HG02840 (cell line): Measurements from ENCODE around the gene DHX38.
"Not testable (repeated sequence)": the region's sequence is repeated elsewhere in the genome, so short reads cannot be mapped to it uniquely, and the experiment has no call there.

Experiments
- ATAC-seq: cut with Tn5 transposase; IDR thresholded peaks from one replicate; pipeline ENCODE4 v1.9.1; 2021; ENCODE audit warnings: mild to moderate bottlenecking, moderate library complexity, moderate number of reproducible peaks; ENCODE audit not compliant: unreplicated experiment, low FRiP score

DHX38 gene

DNA sequence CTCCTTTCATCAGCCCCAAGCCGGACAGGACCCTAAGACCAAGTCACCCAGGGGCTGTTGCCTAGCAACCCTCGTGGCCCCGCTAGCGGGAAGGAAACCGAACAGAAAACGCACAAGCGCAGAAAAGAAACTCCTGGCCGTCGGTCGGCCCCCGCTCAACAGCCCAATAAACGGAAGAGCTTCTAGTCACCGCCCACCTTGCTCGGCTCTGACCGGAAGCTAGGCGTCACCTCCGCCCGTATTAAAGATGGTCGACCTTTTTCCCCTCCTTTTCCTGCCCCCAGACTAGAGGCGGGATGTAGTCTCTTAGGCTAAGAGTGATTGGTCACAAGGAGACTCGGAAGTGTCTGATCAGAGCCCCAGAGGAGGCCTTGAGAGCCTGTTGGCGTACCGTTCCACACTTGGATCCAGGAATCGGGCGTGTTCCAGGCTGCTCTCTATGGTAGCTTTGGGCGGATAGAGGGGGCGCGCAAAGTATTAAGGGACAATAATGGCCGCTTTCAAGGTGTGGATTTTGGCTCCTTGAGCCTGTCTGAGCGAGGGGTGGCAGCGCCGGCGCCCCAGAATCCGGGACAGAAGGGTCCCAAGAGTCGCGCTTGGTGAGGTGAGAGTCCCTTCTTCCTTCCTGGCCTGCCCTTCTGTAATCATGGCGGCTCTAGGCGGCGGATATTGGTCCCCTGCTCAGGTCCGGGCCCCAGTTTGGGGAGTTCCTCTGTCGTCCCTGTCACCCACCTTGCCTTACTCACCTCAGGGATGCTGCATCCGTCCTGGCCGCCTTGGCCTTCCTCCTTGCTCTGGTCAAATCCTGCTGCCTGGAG, at the start of gene DHX38, which contains the start of gene TXNL4B:
Gene DHX38 (plus strand): TSS at position 400 of the 818 bp plus-strand sequence. CDS start 2,311 bp downstream, outside the sequence.
Gene TXNL4B (minus strand): TSS at position 173 of the 818 bp plus-strand sequence. CDS start 2,871 bp downstream, outside the sequence.
- peak; percentile 98 for ATAC-seq

DNA sequence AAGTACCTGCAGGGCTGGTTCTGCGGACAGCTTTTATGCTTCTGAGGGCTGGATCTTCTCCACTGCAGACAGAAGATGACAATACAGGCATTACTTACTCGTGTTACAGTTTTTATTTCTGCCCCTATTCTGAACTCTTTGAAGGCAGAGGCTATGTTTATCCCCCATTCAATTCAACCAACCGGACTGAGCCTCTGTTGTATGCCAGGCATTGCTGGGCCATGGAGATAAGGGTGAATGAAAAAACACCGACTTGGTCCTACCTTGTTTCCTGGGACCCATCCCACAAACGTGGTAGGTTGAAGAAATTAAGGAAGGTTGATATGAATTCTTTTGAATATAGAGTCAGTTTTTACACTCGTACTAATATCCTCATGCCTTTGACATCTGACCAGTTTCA, 49.4 kb upstream of the DHX38 start:
- ATAC-seq: no peak

GRCh38 chr16:72044825-72045359, 48.8 kb upstream of the DHX38 start:
- no peak for ATAC-seq

DNA sequence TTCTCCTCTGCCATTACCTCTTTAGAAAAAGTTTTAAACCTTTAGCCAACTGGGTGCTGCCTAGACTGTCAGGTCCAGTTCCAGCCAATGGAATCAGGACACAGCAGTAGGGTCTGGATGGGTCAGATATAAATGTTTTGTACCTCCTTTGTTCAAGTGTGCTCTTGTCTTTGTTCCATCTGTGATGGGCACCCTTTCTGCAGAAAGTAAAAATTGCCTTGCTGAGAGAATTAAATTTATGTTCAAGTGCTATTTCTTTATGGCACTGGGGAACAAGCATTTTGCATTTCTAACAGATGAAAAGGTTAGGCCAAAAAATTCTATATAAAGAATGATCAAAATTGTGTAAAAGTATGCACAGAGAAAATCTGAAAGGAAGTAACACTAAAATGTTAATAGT, 44.5 kb upstream of the DHX38 start:
- no peak for ATAC-seq

DNA sequence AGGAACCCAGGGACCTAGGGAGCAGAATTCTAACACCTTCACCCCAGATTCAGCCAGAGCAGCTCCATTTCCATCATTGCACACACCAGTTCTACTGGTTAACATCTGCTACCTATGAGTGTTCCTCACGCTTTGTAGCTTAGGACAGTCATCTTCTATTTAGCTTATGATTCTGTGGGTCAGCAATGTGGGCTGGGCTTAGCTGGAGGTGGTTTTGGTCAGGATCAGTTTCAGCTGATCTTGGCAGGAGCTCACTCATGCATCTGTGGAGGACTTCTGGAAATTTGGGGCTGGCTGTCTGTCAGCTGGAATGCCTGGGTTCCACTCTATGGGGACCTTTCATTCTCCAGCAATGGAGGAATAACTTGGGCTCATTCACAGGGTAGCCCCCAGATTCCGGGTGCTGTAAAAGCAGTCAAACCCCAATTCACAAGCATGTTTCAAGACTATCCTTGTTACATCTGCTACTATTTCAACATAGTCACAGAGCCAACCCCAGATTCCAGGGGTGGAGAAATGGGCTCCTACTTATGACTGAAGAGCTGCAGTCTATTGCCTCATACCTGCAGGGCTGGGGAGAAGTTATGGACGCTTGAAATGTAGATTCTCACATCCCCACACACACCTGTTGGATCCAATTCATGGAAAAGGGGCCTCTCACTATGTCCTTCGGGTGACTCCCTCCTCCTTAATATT, 42.7 kb upstream of the DHX38 start:
- ATAC-seq: no peak

GRCh38 chr16:72051818-72052217, 41.8 kb upstream of the DHX38 start:
- ATAC-seq: no peak

GRCh38 chr16:72054254-72054847, 39.3 kb upstream of the DHX38 start, which contains the start of gene HP:
Gene HP, plus strand, starts transcription at chr16:72054505. Its CDS starts 148 bp downstream, at chr16:72054653.
- not testable (repeated sequence) for ATAC-seq

DNA sequence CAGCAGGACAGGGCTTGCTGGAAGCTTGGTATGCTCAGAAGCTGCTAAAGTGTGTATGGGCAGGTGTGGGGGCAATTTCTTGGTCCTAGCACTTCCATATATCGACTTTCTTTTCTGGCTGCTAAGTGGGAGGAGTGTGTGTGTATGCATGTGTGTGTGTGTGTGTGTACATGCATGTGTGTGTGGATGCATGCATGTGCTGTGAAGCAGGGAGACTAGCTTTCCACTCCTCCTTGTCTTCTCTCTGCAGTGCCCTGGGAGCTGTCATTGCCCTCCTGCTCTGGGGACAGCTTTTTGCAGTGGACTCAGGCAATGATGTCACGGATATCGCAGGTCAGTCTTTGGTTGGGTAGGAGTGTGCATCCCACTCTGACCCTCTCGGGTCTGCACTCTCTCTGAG, 37.7 kb upstream of the DHX38 start:
- no peak for ATAC-seq

DNA sequence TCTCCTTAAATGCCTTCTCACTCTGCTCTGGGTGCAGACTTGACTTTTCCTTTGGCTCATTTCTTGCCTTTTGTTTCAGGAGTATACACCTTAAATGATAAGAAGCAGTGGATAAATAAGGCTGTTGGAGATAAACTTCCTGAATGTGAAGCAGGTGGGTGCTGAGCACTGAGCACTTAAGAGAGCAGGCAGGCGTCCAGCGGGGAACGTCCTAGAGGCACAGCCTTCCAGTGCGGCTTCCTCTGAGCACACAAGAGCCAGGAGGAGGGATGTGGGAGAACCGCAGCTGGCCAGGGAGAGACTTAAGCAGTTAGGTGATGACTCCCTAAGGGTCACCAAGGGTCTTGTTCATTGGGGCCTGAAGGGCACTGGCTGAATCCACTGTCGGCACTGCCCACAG, 36.3 kb upstream of the DHX38 start:
- not testable (repeated sequence) for ATAC-seq

DNA sequence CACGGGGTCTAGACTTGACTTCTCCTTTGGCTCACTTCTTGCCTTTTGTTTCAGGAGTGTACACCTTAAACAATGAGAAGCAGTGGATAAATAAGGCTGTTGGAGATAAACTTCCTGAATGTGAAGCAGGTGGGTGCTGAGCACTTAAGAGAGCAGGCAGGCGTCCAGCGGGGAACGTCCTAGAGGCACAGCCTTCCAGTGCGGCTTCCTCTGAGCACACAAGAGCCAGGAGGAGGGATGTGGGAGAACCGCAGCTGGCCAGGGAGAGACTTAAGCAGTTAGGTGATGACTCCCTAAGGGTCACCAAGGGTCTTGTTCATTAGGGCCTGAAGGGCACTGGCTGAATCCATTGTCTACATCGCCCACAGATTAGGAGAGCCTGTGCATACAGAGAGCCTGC, 34.6 kb upstream of the DHX38 start:
- ATAC-seq: not testable (repeated sequence)

DNA sequence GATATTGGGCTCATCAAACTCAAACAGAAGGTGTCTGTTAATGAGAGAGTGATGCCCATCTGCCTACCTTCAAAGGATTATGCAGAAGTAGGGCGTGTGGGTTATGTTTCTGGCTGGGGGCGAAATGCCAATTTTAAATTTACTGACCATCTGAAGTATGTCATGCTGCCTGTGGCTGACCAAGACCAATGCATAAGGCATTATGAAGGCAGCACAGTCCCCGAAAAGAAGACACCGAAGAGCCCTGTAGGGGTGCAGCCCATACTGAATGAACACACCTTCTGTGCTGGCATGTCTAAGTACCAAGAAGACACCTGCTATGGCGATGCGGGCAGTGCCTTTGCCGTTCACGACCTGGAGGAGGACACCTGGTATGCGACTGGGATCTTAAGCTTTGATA, 33.2 kb upstream of the DHX38 start:
- no peak for ATAC-seq

DNA sequence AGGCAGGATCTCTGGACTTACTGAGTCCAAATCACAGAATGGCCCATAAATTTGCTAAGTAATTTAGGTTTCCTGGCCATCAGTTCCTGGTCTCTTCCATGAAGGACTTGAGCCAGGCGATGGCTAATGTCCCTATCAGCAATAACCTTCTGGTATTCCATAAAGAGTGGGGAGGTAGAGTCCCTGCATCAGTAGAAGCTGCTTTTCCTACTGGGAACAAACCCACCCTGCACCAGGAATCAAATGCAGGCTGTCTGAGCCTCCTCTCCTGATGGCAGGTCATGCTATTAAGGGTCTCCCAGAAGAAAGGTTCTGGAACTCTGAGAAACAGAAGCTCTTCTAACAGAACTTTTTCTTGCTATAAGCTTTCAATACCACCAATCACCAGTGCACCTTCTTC, 32.1 kb upstream of the DHX38 start:
- ATAC-seq: no peak

GRCh38 chr16:72064361-72064894, 29.2 kb upstream of the DHX38 start:
- ATAC-seq: no peak

DNA sequence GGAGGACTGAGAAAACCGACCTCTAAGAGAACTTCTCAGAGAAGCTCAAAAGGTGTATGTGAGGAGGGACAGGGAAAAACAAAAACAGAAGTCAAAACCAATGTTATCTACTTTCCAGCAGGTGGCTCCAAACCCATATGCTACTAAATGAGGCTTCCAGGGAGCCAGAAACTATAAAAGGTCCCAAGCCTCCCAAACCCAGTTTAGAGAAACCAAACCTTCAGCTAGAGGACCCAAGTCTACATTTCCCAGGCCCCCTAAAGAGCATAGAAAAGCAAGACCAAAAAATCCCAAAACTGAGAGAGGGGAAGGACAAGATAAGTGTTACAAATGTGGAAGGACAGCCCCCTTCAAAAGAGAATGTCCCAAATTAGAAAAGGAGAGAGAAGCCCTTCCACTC, 26.9 kb upstream of the DHX38 start:
- ATAC-seq: no peak

DNA sequence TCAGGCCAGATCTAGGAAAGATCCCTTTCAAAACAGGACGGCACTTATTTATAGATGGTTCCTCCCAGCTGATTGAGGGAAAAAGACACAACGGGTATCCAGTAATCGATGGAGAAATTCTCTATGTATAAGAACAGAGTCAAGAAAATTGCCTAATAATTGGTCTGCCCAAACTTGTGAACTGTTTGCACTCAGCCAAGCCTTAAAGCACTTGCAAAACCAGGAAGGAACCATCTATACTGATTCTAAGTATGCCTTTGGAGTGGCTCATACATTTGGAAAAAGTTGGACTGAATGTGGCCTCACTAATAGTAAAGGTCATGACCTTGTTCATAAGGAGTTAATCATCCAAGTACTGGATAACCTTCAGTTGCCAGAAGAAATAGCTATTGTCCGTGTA, 24.7 kb upstream of the DHX38 start:
- ATAC-seq: no peak

- no peak for ATAC-seq
These were observed 20.9 kb upstream of the DHX38 start for GRCh38 chr16:72072514-72073342.

- ATAC-seq: no peak
These were observed 20.0 kb upstream of the DHX38 start for GRCh38 chr16:72073560-72074230.

DNA sequence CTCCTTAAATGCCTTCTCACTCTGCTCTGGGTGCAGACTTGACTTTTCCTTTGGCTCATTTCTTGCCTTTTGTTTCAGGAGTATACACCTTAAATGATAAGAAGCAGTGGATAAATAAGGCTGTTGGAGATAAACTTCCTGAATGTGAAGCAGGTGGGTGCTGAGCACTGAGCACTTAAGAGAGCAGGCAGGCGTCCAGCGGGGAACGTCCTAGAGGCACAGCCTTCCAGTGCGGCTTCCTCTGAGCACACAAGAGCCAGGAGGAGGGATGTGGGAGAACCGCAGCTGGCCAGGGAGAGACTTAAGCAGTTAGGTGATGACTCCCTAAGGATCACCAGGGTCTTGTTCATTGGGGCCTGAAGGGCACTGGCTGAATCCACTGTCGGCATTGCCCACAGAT, 18.6 kb upstream of the DHX38 start:
- ATAC-seq: not testable (repeated sequence)

GRCh38 chr16:72076991-72077706, 16.5 kb upstream of the DHX38 start:
- ATAC-seq: not testable (repeated sequence)
